22Rv1 (cell line): ENCODE measurements around the gene ZNF174.

ENCODE experiments used
- ZFX ChIP-seq: fragments of 450-650 bp; IDR thresholded peaks from 2 replicates; pipeline ENCODE4 v1.6.1; 2017; ENCODE audit warnings: antibody characterized with exemption, borderline replicate concordance
- TF ChIP-seq, protein P1 (sequence below): fragments of 450-650 bp; IDR thresholded peaks from 2 replicates; pipeline ENCODE4 v1.5.1; 2017; ENCODE audit warnings: mild to moderate bottlenecking

DNA sequence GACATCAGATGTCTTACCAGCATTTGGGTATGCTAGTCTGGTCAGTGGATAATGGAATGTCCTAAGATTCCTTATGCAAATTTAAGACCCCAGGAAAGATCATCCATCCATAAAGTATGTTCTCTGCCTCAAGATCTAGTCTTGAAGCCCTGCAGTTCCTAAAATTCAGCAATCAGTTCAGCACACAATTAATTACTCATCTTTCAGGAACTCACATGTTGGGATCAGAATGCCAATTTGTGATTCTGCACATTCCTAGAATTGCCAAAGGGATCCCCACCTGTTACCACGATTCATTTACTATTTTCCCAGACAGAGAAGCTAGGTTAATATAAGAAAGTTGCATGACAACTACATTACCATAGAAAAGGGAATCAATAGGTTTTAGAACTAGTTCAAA lies 42.1 kb upstream of the ZNF174 start:
- TF ChIP-seq, protein P1, sequence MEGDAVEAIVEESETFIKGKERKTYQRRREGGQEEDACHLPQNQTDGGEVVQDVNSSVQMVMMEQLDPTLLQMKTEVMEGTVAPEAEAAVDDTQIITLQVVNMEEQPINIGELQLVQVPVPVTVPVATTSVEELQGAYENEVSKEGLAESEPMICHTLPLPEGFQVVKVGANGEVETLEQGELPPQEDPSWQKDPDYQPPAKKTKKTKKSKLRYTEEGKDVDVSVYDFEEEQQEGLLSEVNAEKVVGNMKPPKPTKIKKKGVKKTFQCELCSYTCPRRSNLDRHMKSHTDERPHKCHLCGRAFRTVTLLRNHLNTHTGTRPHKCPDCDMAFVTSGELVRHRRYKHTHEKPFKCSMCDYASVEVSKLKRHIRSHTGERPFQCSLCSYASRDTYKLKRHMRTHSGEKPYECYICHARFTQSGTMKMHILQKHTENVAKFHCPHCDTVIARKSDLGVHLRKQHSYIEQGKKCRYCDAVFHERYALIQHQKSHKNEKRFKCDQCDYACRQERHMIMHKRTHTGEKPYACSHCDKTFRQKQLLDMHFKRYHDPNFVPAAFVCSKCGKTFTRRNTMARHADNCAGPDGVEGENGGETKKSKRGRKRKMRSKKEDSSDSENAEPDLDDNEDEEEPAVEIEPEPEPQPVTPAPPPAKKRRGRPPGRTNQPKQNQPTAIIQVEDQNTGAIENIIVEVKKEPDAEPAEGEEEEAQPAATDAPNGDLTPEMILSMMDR: no peak
- no peak for TF ChIP-seq ZFX
